Measurements from ENCODE around the gene ODAD3.

ODAD3 gene

DNA sequence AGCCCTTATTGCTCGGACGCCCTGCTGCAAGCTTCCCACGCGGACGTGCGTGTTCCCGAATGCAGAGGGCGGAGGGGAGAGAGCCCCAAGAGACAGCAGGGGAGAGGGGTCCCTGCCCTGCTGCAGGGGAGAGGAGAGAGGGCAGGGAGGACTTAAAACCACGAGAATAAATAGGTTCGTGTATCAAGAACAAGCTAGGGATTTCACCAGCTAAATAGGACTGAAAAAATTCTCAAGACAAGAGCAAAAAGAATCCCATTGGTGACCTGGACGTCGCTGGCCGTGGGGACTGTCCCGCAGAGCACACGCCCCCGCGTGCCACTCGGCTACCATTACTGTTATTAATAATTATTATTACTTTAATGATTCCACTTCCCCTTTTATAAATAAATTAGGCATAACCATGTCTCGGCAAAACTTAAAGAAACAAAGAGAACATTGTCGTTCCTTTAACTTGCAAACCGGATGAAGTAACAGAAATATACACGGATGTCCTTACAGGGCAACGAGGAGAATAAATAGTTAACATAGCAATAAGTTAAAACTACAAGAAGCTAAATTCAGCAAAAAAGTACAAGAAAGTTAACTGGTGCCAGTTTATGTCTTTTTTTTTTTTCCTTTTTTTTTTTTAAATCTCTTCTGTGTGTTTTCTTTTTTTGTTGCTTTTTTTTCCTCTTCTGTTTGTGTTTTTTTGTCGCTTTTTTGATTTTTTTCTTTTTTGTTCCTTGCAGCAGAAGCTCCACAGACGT lies 17.1 kb upstream of the ODAD3 start:
- TF ChIP-seq, protein P1, sequence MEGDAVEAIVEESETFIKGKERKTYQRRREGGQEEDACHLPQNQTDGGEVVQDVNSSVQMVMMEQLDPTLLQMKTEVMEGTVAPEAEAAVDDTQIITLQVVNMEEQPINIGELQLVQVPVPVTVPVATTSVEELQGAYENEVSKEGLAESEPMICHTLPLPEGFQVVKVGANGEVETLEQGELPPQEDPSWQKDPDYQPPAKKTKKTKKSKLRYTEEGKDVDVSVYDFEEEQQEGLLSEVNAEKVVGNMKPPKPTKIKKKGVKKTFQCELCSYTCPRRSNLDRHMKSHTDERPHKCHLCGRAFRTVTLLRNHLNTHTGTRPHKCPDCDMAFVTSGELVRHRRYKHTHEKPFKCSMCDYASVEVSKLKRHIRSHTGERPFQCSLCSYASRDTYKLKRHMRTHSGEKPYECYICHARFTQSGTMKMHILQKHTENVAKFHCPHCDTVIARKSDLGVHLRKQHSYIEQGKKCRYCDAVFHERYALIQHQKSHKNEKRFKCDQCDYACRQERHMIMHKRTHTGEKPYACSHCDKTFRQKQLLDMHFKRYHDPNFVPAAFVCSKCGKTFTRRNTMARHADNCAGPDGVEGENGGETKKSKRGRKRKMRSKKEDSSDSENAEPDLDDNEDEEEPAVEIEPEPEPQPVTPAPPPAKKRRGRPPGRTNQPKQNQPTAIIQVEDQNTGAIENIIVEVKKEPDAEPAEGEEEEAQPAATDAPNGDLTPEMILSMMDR (IDR thresholded peaks at IDR 0.05; ENCODE audit: insufficient read depth, low read length), result no peak
- TF ChIP-seq, protein P2, sequence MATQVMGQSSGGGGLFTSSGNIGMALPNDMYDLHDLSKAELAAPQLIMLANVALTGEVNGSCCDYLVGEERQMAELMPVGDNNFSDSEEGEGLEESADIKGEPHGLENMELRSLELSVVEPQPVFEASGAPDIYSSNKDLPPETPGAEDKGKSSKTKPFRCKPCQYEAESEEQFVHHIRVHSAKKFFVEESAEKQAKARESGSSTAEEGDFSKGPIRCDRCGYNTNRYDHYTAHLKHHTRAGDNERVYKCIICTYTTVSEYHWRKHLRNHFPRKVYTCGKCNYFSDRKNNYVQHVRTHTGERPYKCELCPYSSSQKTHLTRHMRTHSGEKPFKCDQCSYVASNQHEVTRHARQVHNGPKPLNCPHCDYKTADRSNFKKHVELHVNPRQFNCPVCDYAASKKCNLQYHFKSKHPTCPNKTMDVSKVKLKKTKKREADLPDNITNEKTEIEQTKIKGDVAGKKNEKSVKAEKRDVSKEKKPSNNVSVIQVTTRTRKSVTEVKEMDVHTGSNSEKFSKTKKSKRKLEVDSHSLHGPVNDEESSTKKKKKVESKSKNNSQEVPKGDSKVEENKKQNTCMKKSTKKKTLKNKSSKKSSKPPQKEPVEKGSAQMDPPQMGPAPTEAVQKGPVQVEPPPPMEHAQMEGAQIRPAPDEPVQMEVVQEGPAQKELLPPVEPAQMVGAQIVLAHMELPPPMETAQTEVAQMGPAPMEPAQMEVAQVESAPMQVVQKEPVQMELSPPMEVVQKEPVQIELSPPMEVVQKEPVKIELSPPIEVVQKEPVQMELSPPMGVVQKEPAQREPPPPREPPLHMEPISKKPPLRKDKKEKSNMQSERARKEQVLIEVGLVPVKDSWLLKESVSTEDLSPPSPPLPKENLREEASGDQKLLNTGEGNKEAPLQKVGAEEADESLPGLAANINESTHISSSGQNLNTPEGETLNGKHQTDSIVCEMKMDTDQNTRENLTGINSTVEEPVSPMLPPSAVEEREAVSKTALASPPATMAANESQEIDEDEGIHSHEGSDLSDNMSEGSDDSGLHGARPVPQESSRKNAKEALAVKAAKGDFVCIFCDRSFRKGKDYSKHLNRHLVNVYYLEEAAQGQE (IDR thresholded peaks at IDR 0.05; ENCODE audit: insufficient replicate concordance, low read depth), result no peak
- TF ChIP-seq GABPA (IDR thresholded peaks at IDR 0.05; ENCODE audit: low read depth) (no peak), SPI1 (IDR thresholded peaks at IDR 0.05; ENCODE audit: borderline replicate concordance, low read depth) (no peak), POLR2AphosphoS5 (IDR thresholded peaks at IDR 0.05; ENCODE audit: low read depth) (no peak)
- H3K27me3 ChIP-seq (ENCODE audit: insufficient read depth, poor library complexity, severe bottlenecking), result no peaks in the 10 kb centered on the region
- no peak overlapping the region for H3K27ac ChIP-seq (replicated peaks)
- no peak overlapping the region for H3K4me3 ChIP-seq (replicated peaks; ENCODE audit: insufficient read depth, low read length)
- no peak for DNase-seq (ENCODE audit: low read depth in 1 of 2, low spot score in 1 of 2)

DNA sequence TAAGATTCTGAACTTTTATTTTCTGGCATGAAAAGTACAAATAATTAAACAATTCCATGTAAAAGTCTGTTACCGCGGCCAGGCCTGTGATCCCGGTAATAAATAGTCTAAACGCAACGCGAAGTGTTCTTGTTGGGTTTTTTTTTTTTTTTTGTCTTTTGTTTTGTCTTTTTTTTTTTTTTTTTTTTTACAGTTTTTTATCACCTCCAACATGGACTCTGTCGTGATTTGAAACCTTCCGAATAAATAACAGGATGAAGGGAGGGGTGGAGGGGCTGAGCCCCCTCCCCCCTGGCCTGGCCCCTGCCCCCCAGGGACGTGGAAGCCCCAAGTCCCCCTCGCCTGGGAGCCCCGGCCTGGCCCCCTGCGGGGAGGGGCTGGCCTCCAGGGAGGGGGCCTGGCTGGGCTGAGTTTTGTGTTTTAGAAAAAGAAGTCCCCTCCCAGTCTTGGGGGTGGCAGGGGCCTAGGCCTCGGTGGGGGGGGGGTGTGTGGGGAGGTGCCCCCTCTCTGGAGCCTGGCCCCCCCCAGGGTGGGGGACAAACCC lies 16.5 kb upstream of the ODAD3 start:
- Histone ChIP-seq H3K27me3 (ENCODE audit: insufficient read depth, poor library complexity, severe bottlenecking) (no peaks in the 10 kb centered on the region), H3K27ac (replicated peaks) (no peak overlapping the region), H3K4me3 (replicated peaks; ENCODE audit: insufficient read depth, low read length) (no peak overlapping the region)
- TF ChIP-seq SPI1 (IDR thresholded peaks at IDR 0.05; ENCODE audit: borderline replicate concordance, low read depth) (no peak), POLR2AphosphoS5 (IDR thresholded peaks at IDR 0.05; ENCODE audit: low read depth) (no peak), GABPA (IDR thresholded peaks at IDR 0.05; ENCODE audit: low read depth) (no peak)
- TF ChIP-seq, protein P1 (IDR thresholded peaks at IDR 0.05; ENCODE audit: insufficient read depth, low read length), result no peak
- TF ChIP-seq, protein P2 (IDR thresholded peaks at IDR 0.05; ENCODE audit: insufficient replicate concordance, low read depth), result no peak
- DNase-seq (ENCODE audit: low read depth in 1 of 2, low spot score in 1 of 2), result no peak

DNA sequence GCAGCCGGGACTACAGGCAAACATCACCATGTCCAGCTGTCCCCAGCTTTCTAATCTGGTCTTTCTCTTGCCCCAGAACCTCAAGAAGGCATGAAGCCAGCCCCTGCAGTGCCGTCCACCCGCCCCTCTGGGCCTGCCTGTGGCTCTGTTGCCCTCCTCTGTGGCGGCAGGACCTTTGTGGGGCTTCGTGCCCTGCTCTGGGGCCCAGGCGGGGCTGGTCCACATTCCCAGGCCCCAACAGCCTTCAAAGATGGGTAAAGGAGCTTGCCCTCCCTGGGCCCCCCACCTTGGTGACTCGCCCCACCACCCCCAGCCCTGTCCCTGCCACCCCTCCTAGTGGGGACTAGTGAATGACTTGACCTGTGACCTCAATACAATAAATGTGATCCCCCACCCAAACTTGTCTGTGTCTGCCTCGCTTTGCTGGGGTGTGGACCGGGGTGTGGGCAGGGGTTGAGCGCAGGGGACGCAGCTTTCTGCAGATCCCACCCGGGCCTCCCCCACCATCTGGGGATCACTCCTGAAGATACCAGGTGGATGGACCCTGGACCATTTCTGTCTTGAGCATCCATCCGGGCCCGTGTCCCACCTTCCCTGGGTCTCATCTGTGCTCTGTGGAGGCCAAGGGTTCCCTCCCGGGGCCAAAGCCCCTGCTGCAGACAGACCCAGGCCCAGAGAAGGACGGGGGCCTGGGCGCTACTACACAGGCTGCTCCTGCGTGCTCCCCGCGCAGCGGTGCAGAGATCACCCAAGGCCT lies 15.8 kb upstream of the ODAD3 start:
- H3K27ac ChIP-seq (replicated peaks), result no peak overlapping the region
- H3K4me3 ChIP-seq (replicated peaks; ENCODE audit: insufficient read depth, low read length), result no peak overlapping the region
- H3K27me3 ChIP-seq (ENCODE audit: insufficient read depth, poor library complexity, severe bottlenecking), result no peaks in the 10 kb centered on the region
- TF ChIP-seq SPI1 (IDR thresholded peaks at IDR 0.05; ENCODE audit: borderline replicate concordance, low read depth), result no peak
- no peak for TF ChIP-seq POLR2AphosphoS5 (IDR thresholded peaks at IDR 0.05; ENCODE audit: low read depth)
- TF ChIP-seq, protein P1 (IDR thresholded peaks at IDR 0.05; ENCODE audit: insufficient read depth, low read length), result no peak
- TF ChIP-seq, protein P2 (IDR thresholded peaks at IDR 0.05; ENCODE audit: insufficient replicate concordance, low read depth), result no peak
- no peak for TF ChIP-seq GABPA (IDR thresholded peaks at IDR 0.05; ENCODE audit: low read depth)
- DNase-seq (ENCODE audit: low read depth in 1 of 2, low spot score in 1 of 2), result no peak

All from HL-60 (cell line).